SU-DHL-6 (cell line): ENCODE results near the gene TOLLIP.

Experiments used
- H2AFZ ChIP-seq: fragments of 200-600 bp; sonication (generic); 2 replicates; pipeline ENCODE4 v1.6.1; 2014; ENCODE audit warnings: low read depth, mild to moderate bottlenecking, moderate library complexity, mixed read lengths, antibody characterized with exemption, low read length; ENCODE audit not compliant: severe bottlenecking
- H3F3A ChIP-seq: fragments of 200-600 bp; shearing (Covaris generic); 2 replicates; pipeline ENCODE4 v1.6.0; 2016; ENCODE audit warnings: antibody characterized with exemption, mild to moderate bottlenecking; ENCODE audit not compliant: insufficient read depth
- H3K27ac ChIP-seq: fragments of 200-600 bp; sonication (generic); 2 replicates; pipeline ENCODE4 v1.5.1; 2016; ENCODE audit warnings: low read depth, mild to moderate bottlenecking, low read length, moderate library complexity, mixed read lengths
- H3K27me3 ChIP-seq: fragments of 200-600 bp; sonication (generic), shearing (Covaris generic); 2 replicates; pipeline ENCODE4 v1.6.0; 2014; ENCODE audit warnings: mild to moderate bottlenecking, low read length
- H3K36me3 ChIP-seq: fragments of 200-600 bp; sonication (generic); 2 replicates; pipeline ENCODE4 v1.6.1; 2014; ENCODE audit warnings: mild to moderate bottlenecking, low read length, mixed read lengths
- H3K4me2 ChIP-seq: fragments of 300-600, 200-600 bp; shearing (Covaris generic), sonication (generic); 2 replicates; pipeline ENCODE4 v1.6.0; 2014; ENCODE audit warnings: low read length, low read depth, mild to moderate bottlenecking; ENCODE audit not compliant: poor library complexity, severe bottlenecking
- H3K4me3 ChIP-seq: fragments of 200-600 bp; sonication (generic); 2 replicates; pipeline ENCODE4 v1.5.1; 2014; ENCODE audit warnings: antibody characterized with exemption, low read length, mild to moderate bottlenecking, mixed read lengths; ENCODE audit not compliant: insufficient read depth, poor library complexity, severe bottlenecking
- H3K79me2 ChIP-seq: fragments of 200-600 bp; sonication (generic); 2 replicates; pipeline ENCODE4 v1.6.1; 2014; ENCODE audit warnings: mild to moderate bottlenecking, low read length, moderate library complexity; ENCODE audit not compliant: insufficient read depth
- H3K9ac ChIP-seq: fragments of 200-600 bp; sonication (generic); 2 replicates; pipeline ENCODE4 v1.7.0; 2014; ENCODE audit warnings: mild to moderate bottlenecking, low read length
- H3K9me2 ChIP-seq: fragments of 200-600 bp; sonication (generic); replicated peaks from 2 replicates; pipeline ENCODE4 v1.6.1; 2014; ENCODE audit warnings: low read length; ENCODE audit not compliant: insufficient read depth
- H3K9me3 ChIP-seq: fragments of 200-600 bp; sonication (generic); 2 replicates; pipeline ENCODE4 v1.6.1; 2014; ENCODE audit warnings: low read length, mixed read lengths; ENCODE audit not compliant: insufficient read depth
- H4K20me1 ChIP-seq: fragments of 200-600 bp; sonication (generic); 2 replicates; pipeline ENCODE4 v1.6.1; 2014; ENCODE audit warnings: low read depth, mild to moderate bottlenecking, antibody characterized with exemption, low read length, moderate library complexity, mixed read lengths
- CTCF ChIP-seq: fragments of 200-600 bp; sonication (generic); IDR thresholded peaks from one replicate; pipeline ENCODE4 v1.5.1; 2017; ENCODE audit warnings: antibody characterized with exemption, mild to moderate bottlenecking, low read length, moderate library complexity; ENCODE audit not compliant: insufficient read depth, poor library complexity, severe bottlenecking
- EZH2phosphoT487 ChIP-seq: fragments of 200-600 bp; sonication (generic), shearing (Covaris generic); conservative IDR thresholded peaks from 2 replicates; pipeline ENCODE4 v1.6.1; 2018; ENCODE audit warnings: mild to moderate bottlenecking, antibody characterized with exemption, low read length, moderate library complexity, mixed read lengths

The TOLLIP gene

GRCh38 chr11:1305063-1305495 lies 4.4 kb downstream of the TOLLIP start:
- Histone ChIP-seq H3K79me2 (peaks cover 70% of the 10 kb centered on the region), H3K4me2 (no peak overlapping the region), H3K9ac (no peak overlapping the region), H3F3A (0 out of 2 replicates have a peak, but pooled peaks cover under 1% of the 10 kb centered on the region), H3K4me3 (no peak overlapping the region), H2AFZ (no peak overlapping the region), H3K9me3 (no peaks in the 10 kb centered on the region), H3K27ac (no peak overlapping the region), H3K27me3 (no peaks in the 10 kb centered on the region), H3K9me2 (no peaks in the 10 kb centered on the region), H4K20me1 (no peaks in the 10 kb centered on the region; the same call in 1 of the 2 replicates), H3K36me3 (no peaks in the 10 kb centered on the region)
- TF ChIP-seq EZH2phosphoT487 (no peak), CTCF (no peak)

- H3K4me3 ChIP-seq: no peak overlapping the region
- H3F3A ChIP-seq: no peaks in the 10 kb centered on the region
- no peak overlapping the region for H3K4me2 ChIP-seq
- no peak for TF ChIP-seq CTCF
- TF ChIP-seq EZH2phosphoT487: no peak
- no peak overlapping the region for H3K27ac ChIP-seq
- H3K79me2 ChIP-seq: peaks cover 76% of the 10 kb centered on the region
- H3K9me2 ChIP-seq: no peaks in the 10 kb centered on the region
- no peaks in the 10 kb centered on the region; the same call in 1 of the 2 replicates for H4K20me1 ChIP-seq
- no peaks in the 10 kb centered on the region for H3K36me3 ChIP-seq
- H3K9me3 ChIP-seq: no peaks in the 10 kb centered on the region
- no peaks in the 10 kb centered on the region for H3K27me3 ChIP-seq
- no peak overlapping the region for H2AFZ ChIP-seq
- no peak overlapping the region for H3K9ac ChIP-seq
Measured at GRCh38 chr11:1304380-1304779, 5.1 kb downstream of the TOLLIP start.

- Histone ChIP-seq H3K4me3 (no peak overlapping the region), H3K36me3 (no peaks in the 10 kb centered on the region), H3K9me2 (no peaks in the 10 kb centered on the region), H3K4me2 (no peak overlapping the region), H3K79me2 (peaks cover 77% of the 10 kb centered on the region), H3K27ac (no peak overlapping the region), H3K27me3 (no peaks in the 10 kb centered on the region), H2AFZ (no peak overlapping the region), H3K9me3 (no peaks in the 10 kb centered on the region), H3F3A (no peaks in the 10 kb centered on the region), H4K20me1 (no peaks in the 10 kb centered on the region; the same call in 1 of the 2 replicates), H3K9ac (no peak overlapping the region)
- no peak for TF ChIP-seq CTCF
- no peak for TF ChIP-seq EZH2phosphoT487
Measured at GRCh38 chr11:1303973-1304372, 5.5 kb downstream of the TOLLIP start.
